ENCODE results near the gene C19orf53. TPM values are rescaled to one million over a fixed set of nuclear protein-coding genes. Genes with fewer than 3 reads are reported as not detected.
"Not testable (repeated sequence)": the region's sequence is repeated elsewhere in the genome, so short reads cannot be mapped to it uniquely, and the experiment has no call there.

The C19orf53 gene
- polyA plus RNA-seq, 3 donors, result 125 to 156 (median 132) TPM

- H3K36me3 Mint-ChIP-seq, result peaks cover 32 to 36% of the 10 kb centered on the region in 2 donors
- TF ChIP-seq CTCF (IDR thresholded peaks at IDR 0.05), result no peak
- Histone ChIP-seq H3K4me1 (ENCODE audit: control insufficient read depth in 1 of 2, insufficient read depth in 2 of 2, low read length in 2 of 2) (peaks cover 9 to 12% of the 10 kb centered on the region in 2 donors), H3K27ac (ENCODE audit: low read depth in 1 of 2, low read length in 2 of 2) (no peak overlapping the region), H3K9me3 (replicated peaks in 1 of 2; ENCODE audit: control insufficient read depth in 1 of 2, insufficient read depth in 1 of 2, low read length in 2 of 2) (no peaks in the 10 kb centered on the region), H3K9ac (ENCODE audit: insufficient read depth, low read length, poor library complexity, severe bottlenecking) (no peak overlapping the region), H3K27me3 (ENCODE audit: control insufficient read depth in 2 of 2, insufficient read depth in 2 of 2, low read length in 2 of 2) (no peaks in the 10 kb centered on the region), H3K36me3 (replicated peaks in 1 of 2; ENCODE audit: control insufficient read depth in 1 of 2, insufficient read depth in 2 of 2, low read length in 2 of 2) (peaks cover 20 to 29% of the 10 kb centered on the region in 2 donors), H4K20me1 (ENCODE audit: insufficient read depth, low read length) (peaks cover 16% of the 10 kb centered on the region), H3K4me2 (replicated peaks; ENCODE audit: extremely low read depth, low read length, poor library complexity, severe bottlenecking) (no peak overlapping the region), H3K4me3 (replicated peaks in 1 of 3; ENCODE audit: low read depth in 2 of 3, low read length in 3 of 3) (no peak overlapping the region), H2AFZ (ENCODE audit: insufficient read depth, low read depth, low read length, poor library complexity, severe bottlenecking) (no peak overlapping the region), H3K79me2 (ENCODE audit: insufficient read depth, low read length) (peaks cover 23% of the 10 kb centered on the region)
- peaks cover 23% of the 10 kb centered on the region for H3K4me1 Mint-ChIP-seq
- WGBS (ENCODE audit: insufficient coverage), result 74% methylated on average over 4 of the region's 6 CpGs
- peaks cover 0 to 3% (median 0%) of the 10 kb centered on the region in 7 donors for H3K9me3 Mint-ChIP-seq
- intact Hi-C loops (cut with micrococcal nuclease), result no loop called here
- H3K4me3 Mint-ChIP-seq, result no peak overlapping the region
- peak overlapping the region in 1 of 7 donors; percentile 7 for H3K27ac Mint-ChIP-seq
- no peak for DNase-seq
- H3K27me3 Mint-ChIP-seq (ENCODE audit: low read depth in 3 of 3), result peaks cover 0 to 3% (median 2%) of the 10 kb centered on the region in 3 donors
Measured at GRCh38 chr19:13778847-13779246, 4.6 kb downstream of the C19orf53 start.

GRCh38 chr19:13779794-13780193 lies 5.5 kb downstream of the C19orf53 start:
- Histone ChIP-seq H3K36me3 (replicated peaks in 1 of 2; ENCODE audit: control insufficient read depth in 1 of 2, insufficient read depth in 2 of 2, low read length in 2 of 2) (peaks cover 20 to 29% of the 10 kb centered on the region in 2 donors), H3K79me2 (ENCODE audit: insufficient read depth, low read length) (peaks cover 17% of the 10 kb centered on the region), H4K20me1 (ENCODE audit: insufficient read depth, low read length) (peaks cover 15% of the 10 kb centered on the region), H3K4me1 (ENCODE audit: control insufficient read depth in 1 of 2, insufficient read depth in 2 of 2, low read length in 2 of 2) (peaks cover 8 to 13% of the 10 kb centered on the region in 2 donors)
- H3K4me3 Mint-ChIP-seq; DNase-seq; H3K9me3 Mint-ChIP-seq; H3K27me3 ChIP-seq (ENCODE audit: control insufficient read depth in 2 of 2, insufficient read depth in 2 of 2, low read length in 2 of 2); H2AFZ ChIP-seq (ENCODE audit: insufficient read depth, low read depth, low read length, poor library complexity, severe bottlenecking); H3K4me2 ChIP-seq (replicated peaks; ENCODE audit: extremely low read depth, low read length, poor library complexity, severe bottlenecking); H3K4me3 ChIP-seq (replicated peaks in 1 of 3; ENCODE audit: low read depth in 2 of 3, low read length in 3 of 3); H3K27ac ChIP-seq (ENCODE audit: low read depth in 1 of 2, low read length in 2 of 2); H3K9ac ChIP-seq (ENCODE audit: insufficient read depth, low read length, poor library complexity, severe bottlenecking); H3K9me3 ChIP-seq (replicated peaks in 1 of 2; ENCODE audit: control insufficient read depth in 1 of 2, insufficient read depth in 1 of 2, low read length in 2 of 2); H3K27me3 Mint-ChIP-seq (ENCODE audit: low read depth in 3 of 3): not testable (repeated sequence)
- 99% methylated on average over 7 of the region's 8 CpGs for WGBS (ENCODE audit: insufficient coverage)
- Mint-ChIP-seq H3K27ac (peak overlapping the region in 1 of 7 donors; percentile 8), H3K36me3 (peaks cover 32 to 36% of the 10 kb centered on the region in 2 donors), H3K4me1 (peaks cover 22% of the 10 kb centered on the region)
- intact Hi-C loops (cut with micrococcal nuclease), result loop anchor here in 1 of 2 donors (5.0 kb wide), 1 partner anchor 88 kb away; no protein-coding TSS in a partner anchor
